Glomerular visceral epithelial cell (primary cell): Measurements from ENCODE around the gene SWI5.
A peak's percentile ranks its signal among the peaks of the same experiment; 100 is the strongest.
"Not testable (repeated sequence)": the region's sequence is repeated elsewhere in the genome, so short reads cannot be mapped to it uniquely, and the experiment has no call there.

ENCODE experiments used
- DNase-seq: peaks from one replicate; pipeline ENCODE4 v3.0.0-alpha.2; 2016; ENCODE audit errors: extremely low spot score

The SWI5 gene

GRCh38 chr9:128276008-128276573 lies at the start of gene SWI5:
TSS of gene SWI5 (plus strand) at chr9:128276276.
- DNase-seq = peak; percentile 100

DNA sequence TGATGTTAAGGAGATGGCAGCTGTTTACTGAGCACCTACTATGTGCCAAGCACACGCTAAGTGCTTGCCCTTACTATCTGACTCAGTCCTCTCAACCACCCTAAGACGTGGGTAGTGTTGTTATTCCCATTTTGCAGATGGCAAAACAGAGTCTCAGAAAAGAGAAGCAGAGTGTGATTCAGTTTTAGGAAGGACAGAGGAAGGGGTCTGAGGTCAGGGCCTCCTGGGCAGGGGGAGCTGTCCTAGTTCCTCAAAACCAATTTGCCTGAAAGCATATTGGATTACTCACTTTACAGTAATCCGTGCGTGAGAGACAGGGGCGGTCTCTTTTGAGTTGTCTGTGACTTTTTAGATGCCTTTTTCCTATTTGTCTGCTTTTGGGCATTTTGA lies 49.7 kb upstream of the SWI5 start:
- DNase-seq = no peak

GRCh38 chr9:128230897-128231296 lies 45.2 kb upstream of the SWI5 start:
- DNase-seq = not testable (repeated sequence)

DNA sequence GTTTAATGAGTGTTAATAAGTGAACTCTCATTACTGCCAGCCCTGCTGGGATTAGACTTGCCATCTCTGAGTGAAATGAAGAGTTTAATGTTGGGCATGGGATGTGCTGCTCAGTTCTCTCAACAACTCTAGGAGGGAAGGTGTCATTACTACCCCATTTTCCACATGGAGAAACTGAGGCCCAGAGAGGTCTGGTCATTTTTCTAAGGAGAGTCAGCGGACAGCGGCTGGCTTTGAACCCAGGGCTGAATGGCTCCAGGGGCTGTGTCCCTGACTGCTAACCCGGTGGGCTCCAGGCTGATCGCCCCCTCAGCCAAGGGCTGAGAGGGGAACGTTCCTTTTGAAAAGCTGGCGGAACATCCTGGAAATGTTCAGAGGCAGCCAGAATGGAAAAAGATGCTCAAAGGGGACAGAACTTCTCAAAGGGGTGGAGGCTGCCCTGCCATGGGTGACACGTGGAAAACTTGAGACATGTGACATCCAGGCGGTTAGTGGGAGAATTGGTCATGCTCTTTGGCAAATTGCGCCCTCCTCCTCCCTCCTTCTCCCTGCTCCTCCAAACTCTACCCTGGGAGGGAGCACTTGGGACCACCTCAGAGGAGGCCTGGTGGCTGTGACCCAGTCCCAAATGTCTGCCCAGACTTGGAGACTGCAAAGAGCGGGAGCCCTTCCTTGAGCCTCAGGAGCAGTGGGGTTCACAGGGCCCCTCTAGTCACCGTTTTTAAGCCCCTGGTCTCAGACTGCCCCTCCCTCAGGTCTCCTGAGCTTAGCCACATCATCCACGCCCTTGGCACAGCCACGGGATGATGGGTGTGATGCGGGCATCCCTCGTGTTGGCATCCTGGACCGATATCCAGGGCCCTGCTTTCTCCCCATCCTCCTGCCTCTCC lies 44.2 kb upstream of the SWI5 start:
- no peak for DNase-seq

GRCh38 chr9:128232528-128233428 lies 43.3 kb upstream of the SWI5 start:
- no peak for DNase-seq

- DNase-seq = no peak
These were observed 42.2 kb upstream of the SWI5 start for GRCh38 chr9:128233817-128234406.

DNA sequence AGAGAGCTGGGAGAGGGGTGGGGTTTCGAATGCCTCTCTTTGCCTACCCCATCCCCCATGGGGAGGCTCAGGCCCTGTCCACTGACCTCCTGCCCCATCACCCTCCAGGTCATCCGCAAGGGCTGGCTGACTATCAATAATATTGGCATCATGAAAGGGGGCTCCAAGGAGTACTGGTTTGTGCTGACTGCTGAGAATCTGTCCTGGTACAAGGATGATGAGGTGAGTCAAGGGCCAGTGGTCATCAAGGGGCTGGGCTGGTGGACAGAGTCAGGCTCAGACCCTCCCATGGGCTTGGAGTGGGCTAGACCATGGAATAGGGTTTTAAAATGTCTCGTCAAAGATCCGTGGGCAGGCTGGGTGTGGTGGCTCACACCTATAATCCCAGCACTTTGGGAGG lies 34.0 kb upstream of the SWI5 start:
- no peak for DNase-seq

GRCh38 chr9:128242828-128243214 lies 33.3 kb upstream of the SWI5 start:
- no peak for DNase-seq

DNA sequence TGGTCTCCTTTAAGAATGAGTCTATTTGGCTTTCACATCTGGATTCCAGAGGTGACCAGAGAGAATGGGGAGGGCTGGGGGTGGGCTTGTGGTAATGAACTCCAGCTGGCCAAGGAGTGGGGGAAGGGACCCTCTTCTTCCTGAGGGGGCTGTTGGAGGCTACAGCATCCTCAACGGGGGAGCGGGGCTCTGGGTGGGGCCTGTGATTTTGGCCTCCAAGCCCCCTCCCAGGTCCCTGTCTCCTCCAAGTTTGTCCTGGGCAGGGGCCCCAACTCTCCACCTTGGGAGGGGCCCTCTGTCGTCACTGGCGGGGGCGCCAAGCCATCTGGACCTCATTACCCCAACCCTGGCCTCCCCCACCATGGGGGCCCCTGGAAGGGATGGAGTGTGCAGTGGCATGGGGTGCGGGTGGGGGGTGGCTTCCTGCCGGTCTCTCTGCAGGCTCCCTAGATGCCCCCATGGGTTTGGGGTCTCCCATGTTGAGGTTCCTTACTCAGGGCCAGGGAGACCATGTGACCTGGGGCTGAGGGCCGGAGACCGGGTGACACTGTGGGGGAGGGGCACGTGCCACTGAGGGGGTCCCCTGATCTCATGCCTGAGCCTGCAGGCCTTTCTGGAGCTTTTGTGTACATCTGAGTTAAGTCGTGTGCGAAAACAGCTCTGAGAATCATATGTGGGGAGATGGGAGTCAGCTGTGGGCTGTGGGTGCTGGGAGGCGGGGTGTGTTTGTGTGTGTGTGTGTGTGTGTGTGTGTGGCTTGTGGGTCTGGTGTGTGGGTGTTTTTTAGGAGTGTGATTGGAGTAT lies 32.7 kb upstream of the SWI5 start:
- no peak for DNase-seq

DNA sequence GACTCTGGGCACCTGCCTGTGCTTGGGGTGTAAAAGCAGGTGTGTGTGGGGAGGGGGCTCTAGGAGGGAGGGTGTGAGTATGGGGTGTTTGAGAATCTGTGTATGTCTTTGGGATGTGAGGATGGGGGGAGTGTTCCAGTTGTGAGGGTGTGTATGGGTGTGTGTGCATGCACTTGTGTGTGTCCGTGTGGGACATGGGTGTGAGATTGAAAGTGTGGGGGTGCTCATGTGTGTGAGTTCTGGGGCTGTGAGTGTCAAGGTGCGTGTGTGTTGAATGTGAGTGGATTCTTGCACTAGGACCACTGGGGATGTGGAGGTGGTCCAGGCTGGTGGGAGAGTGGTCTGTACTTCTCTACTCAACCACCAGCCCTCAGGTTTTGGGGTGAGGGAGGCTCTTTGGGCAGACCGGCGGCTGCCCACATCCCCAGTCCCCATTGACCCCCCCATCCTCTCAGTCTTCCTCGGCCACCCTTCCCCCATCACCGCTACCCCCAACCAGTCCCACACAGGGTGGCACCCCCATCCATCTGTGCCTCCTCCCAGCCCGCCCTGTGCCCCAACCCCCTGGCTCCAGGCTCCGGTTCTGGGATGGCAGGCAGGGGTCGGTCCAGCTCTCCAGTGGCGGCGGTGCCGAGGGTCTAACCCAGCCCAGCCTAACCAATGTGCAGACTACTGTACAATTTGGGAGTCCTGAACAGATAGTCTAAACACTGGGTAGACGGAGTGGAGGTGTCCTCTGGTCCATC lies 31.8 kb upstream of the SWI5 start:
- no peak for DNase-seq

- DNase-seq = no peak
These were observed 31.2 kb upstream of the SWI5 start for GRCh38 chr9:128244837-128245231.

DNA sequence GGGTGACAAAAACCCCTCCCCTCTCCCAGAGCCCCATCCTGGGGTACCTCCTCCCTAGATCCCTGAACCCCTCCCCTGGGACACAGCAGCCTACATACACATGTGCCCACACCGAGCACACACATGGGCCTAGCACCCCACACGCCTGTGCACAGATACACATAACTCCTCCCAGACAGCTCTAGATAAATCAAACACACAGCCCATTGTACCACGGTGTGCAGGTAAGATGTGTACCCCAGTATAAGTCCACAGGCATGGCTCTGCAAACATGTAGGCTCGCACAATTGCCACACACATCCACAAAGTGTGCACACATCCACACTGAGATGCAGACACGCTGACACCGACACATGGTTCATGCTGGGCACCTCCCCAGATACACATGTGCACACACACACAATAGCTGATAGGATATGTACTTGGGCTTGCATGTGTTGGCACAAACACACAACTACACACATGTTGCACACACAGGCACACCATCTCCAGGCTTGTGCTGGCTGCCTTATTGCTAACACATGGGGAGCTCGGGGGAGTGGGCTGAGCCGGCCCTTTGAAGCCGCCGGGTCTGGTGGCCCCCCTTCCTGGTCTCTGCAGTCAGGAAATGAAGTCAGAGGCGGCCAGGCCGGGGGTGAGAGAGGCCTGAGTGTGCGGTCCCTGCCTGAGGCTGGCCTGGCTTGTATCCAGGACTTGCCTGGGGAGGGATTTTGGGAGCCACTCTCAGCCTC lies 30.5 kb upstream of the SWI5 start:
- peak; percentile 23 for DNase-seq

DNA sequence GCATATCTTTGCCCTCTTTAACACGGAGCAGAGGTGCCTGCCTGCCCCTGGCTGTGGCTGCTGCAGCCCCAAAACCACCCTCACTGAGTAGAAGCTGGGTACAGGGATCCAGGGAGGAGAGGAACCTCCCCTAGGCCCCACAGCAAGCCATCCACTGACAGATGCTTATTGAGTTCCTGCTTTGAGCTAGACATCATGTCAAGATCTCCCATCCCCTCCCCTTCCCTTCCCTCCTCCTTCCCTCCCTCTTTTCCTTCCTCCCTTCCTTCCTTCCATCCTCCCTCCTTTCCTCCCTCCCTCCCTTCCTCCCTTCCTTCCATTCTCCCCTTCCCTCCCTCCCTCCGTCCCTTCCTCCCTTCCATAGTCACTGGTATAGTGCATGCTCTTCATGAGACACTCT lies 29.6 kb upstream of the SWI5 start:
- no peak for DNase-seq

GRCh38 chr9:128247226-128247803 lies 28.8 kb upstream of the SWI5 start:
- no peak for DNase-seq

GRCh38 chr9:128249558-128249907 lies 26.5 kb upstream of the SWI5 start:
- no peak for DNase-seq

- DNase-seq = peak; percentile 50
These were observed 25.9 kb upstream of the SWI5 start for GRCh38 chr9:128249908-128250838.

GRCh38 chr9:128250839-128251731 lies 25.0 kb upstream of the SWI5 start:
- DNase-seq = no peak
